ENCODE results near the gene AZGP1.
"Not testable (repeated sequence)": the region's sequence is repeated elsewhere in the genome, so short reads cannot be mapped to it uniquely, and the experiment has no call there.

Gene AZGP1

DNA sequence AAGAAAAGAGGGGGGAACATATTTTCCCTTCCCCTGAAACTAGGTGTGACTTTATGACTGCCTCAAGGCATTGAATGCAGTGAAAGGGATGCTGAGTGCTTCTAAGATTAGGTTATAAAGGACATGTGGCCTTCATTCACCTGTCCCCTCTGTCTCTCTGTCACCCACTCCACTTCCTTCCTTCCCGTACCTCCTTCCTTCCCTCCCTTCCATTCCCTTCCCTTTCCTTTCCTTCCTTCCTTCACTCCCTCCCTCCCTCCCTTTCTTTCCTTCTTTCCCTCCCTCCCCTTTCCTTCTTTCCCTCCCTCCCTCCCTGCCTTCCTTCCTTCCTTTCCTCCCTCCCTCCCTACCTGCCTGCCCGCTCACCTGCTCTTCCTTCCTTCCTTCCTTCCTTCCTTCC is 35.1 kb upstream of the AZGP1 start:
- Histone ChIP-seq H3K36me3 (ENCODE audit: insufficient read depth, insufficient read length, low read length) (no peaks in the 10 kb centered on the region), H3K9ac (ENCODE audit: insufficient read length, low read depth) (no peak overlapping the region), H3K9me3 (ENCODE audit: insufficient read depth, low read length) (no peaks in the 10 kb centered on the region), H3K27me3 (ENCODE audit: insufficient read depth, insufficient read length) (no peaks in the 10 kb centered on the region), H3K4me3 (ENCODE audit: insufficient read length, low read depth) (no peak overlapping the region), H3K4me1 (ENCODE audit: insufficient read depth, insufficient read length) (no peaks in the 10 kb centered on the region)
- TF ChIP-seq SUZ12 (IDR thresholded peaks at IDR 0.05; ENCODE audit: extremely low read depth, insufficient read depth, insufficient read length) (no peak), ZNF274 (IDR thresholded peaks at IDR 0.05; ENCODE audit: low read depth, low read length) (no peak), YY1 (IDR thresholded peaks at IDR 0.05; ENCODE audit: insufficient read depth, insufficient read length) (no peak)
- no peak for DNase-seq (ENCODE audit: low read depth, low spot score)

- DNase-seq (ENCODE audit: low read depth, low spot score); H3K27me3 ChIP-seq (ENCODE audit: insufficient read depth, insufficient read length); H3K4me3 ChIP-seq (ENCODE audit: insufficient read length, low read depth); H3K9ac ChIP-seq (ENCODE audit: insufficient read length, low read depth); H3K9me3 ChIP-seq (ENCODE audit: insufficient read depth, low read length); H3K36me3 ChIP-seq (ENCODE audit: insufficient read depth, insufficient read length, low read length); H3K4me1 ChIP-seq (ENCODE audit: insufficient read depth, insufficient read length): not testable (repeated sequence)
Observed at GRCh38 chr7:100009952-100010351, 34.1 kb upstream of the AZGP1 start.

- Histone ChIP-seq H3K4me3 (ENCODE audit: insufficient read length, low read depth) (no peak overlapping the region), H3K9me3 (ENCODE audit: insufficient read depth, low read length) (no peaks in the 10 kb centered on the region), H3K9ac (ENCODE audit: insufficient read length, low read depth) (no peak overlapping the region), H3K27me3 (ENCODE audit: insufficient read depth, insufficient read length) (no peaks in the 10 kb centered on the region), H3K36me3 (ENCODE audit: insufficient read depth, insufficient read length, low read length) (no peaks in the 10 kb centered on the region), H3K4me1 (ENCODE audit: insufficient read depth, insufficient read length) (no peaks in the 10 kb centered on the region)
- DNase-seq (ENCODE audit: low read depth, low spot score) = no peak
- TF ChIP-seq SUZ12 (IDR thresholded peaks at IDR 0.05; ENCODE audit: extremely low read depth, insufficient read depth, insufficient read length) = no peak
- TF ChIP-seq YY1 (IDR thresholded peaks at IDR 0.05; ENCODE audit: insufficient read depth, insufficient read length) = no peak
- no peak for TF ChIP-seq ZNF274 (IDR thresholded peaks at IDR 0.05; ENCODE audit: low read depth, low read length)
Observed at GRCh38 chr7:100008525-100008924, 32.7 kb upstream of the AZGP1 start.

- Histone ChIP-seq H3K4me3 (ENCODE audit: insufficient read length, low read depth) (no peak overlapping the region), H3K9ac (ENCODE audit: insufficient read length, low read depth) (no peak overlapping the region), H3K27me3 (ENCODE audit: insufficient read depth, insufficient read length) (no peaks in the 10 kb centered on the region), H3K4me1 (ENCODE audit: insufficient read depth, insufficient read length) (no peaks in the 10 kb centered on the region), H3K36me3 (ENCODE audit: insufficient read depth, insufficient read length, low read length) (no peaks in the 10 kb centered on the region), H3K9me3 (ENCODE audit: insufficient read depth, low read length) (no peaks in the 10 kb centered on the region)
- no peak for DNase-seq (ENCODE audit: low read depth, low spot score)
- no peak for TF ChIP-seq ZNF274 (IDR thresholded peaks at IDR 0.05; ENCODE audit: low read depth, low read length)
- TF ChIP-seq SUZ12 (IDR thresholded peaks at IDR 0.05; ENCODE audit: extremely low read depth, insufficient read depth, insufficient read length) = no peak
- no peak for TF ChIP-seq YY1 (IDR thresholded peaks at IDR 0.05; ENCODE audit: insufficient read depth, insufficient read length)
Observed at GRCh38 chr7:100007887-100008286, 32.1 kb upstream of the AZGP1 start.

GRCh38 chr7:100003711-100004661 is 28.2 kb upstream of the AZGP1 start:
- no peak for TF ChIP-seq ZNF274 (IDR thresholded peaks at IDR 0.05; ENCODE audit: low read depth, low read length)
- TF ChIP-seq YY1 (IDR thresholded peaks at IDR 0.05; ENCODE audit: insufficient read depth, insufficient read length) = no peak
- no peak for TF ChIP-seq SUZ12 (IDR thresholded peaks at IDR 0.05; ENCODE audit: extremely low read depth, insufficient read depth, insufficient read length)
- Histone ChIP-seq H3K27me3 (ENCODE audit: insufficient read depth, insufficient read length) (no peaks in the 10 kb centered on the region), H3K4me3 (ENCODE audit: insufficient read length, low read depth) (no peak overlapping the region), H3K4me1 (ENCODE audit: insufficient read depth, insufficient read length) (no peaks in the 10 kb centered on the region), H3K9me3 (ENCODE audit: insufficient read depth, low read length) (no peaks in the 10 kb centered on the region), H3K9ac (ENCODE audit: insufficient read length, low read depth) (peak overlapping the region; percentile 42), H3K36me3 (ENCODE audit: insufficient read depth, insufficient read length, low read length) (no peaks in the 10 kb centered on the region)
- DNase-seq (ENCODE audit: low read depth, low spot score) = peak; percentile 36

DNA sequence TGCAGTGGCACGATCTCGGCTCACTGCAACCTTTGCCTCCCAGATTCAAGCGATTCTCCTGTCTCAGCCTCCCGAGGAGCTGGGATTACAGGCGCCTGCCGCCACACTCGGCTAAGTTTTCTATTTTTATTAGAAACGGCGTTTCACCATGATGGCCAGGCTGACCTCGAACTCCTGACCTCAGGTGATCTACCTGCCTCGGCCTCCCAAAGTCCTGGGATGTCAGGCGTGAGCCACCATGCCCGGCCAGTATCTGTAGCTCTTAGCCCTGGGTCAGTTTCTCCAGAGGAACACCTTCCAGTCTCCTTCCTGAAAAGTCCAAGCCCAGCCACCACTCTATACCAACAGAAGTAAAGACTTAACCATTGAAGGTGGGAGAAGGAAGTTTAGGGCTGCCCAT is 24.4 kb upstream of the AZGP1 start:
- Histone ChIP-seq H3K36me3 (ENCODE audit: insufficient read depth, insufficient read length, low read length) (no peaks in the 10 kb centered on the region), H3K9me3 (ENCODE audit: insufficient read depth, low read length) (no peaks in the 10 kb centered on the region), H3K4me3 (ENCODE audit: insufficient read length, low read depth) (no peak overlapping the region), H3K4me1 (ENCODE audit: insufficient read depth, insufficient read length) (peaks cover 2% of the 10 kb centered on the region), H3K27me3 (ENCODE audit: insufficient read depth, insufficient read length) (no peaks in the 10 kb centered on the region), H3K9ac (ENCODE audit: insufficient read length, low read depth) (no peak overlapping the region)
- no peak for TF ChIP-seq ZNF274 (IDR thresholded peaks at IDR 0.05; ENCODE audit: low read depth, low read length)
- no peak for TF ChIP-seq SUZ12 (IDR thresholded peaks at IDR 0.05; ENCODE audit: extremely low read depth, insufficient read depth, insufficient read length)
- no peak for TF ChIP-seq YY1 (IDR thresholded peaks at IDR 0.05; ENCODE audit: insufficient read depth, insufficient read length)
- DNase-seq (ENCODE audit: low read depth, low spot score) = no peak

DNA sequence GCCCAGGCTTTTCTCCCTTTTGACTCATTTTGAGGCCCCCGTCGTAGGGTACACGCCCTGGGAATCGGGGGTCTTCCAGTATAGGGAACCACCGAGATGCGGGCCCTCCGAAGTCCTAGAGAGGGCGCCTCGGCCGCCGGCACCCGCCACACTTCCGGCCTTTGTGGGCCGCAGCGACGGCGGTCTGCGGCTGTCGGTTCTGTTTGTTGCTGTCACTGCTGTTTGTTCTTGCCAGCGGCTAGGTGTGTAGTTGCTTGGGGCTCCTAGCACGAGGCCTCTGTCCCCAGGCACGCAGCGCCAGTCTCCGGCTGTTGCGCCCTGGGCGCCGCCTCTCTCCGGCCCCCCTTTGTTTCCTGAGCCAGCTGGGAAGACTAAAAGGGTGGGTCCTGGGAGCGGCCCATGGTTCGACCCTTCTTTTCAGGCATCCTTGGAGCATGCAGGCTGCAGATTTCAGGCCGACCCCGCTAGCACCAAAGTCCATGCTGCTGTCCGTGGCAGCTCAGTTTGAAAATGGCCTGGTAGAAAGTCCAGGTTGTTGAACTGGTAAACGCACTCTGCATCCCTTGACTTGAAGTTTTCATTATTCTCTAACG is 21.8 kb upstream of the AZGP1 start:
- no peaks in the 10 kb centered on the region for H3K27me3 ChIP-seq (ENCODE audit: insufficient read depth, insufficient read length)
- H3K9me3 ChIP-seq (ENCODE audit: insufficient read depth, low read length) = no peaks in the 10 kb centered on the region
- TF ChIP-seq YY1 (IDR thresholded peaks at IDR 0.05; ENCODE audit: insufficient read depth, insufficient read length) = no peak
- no peak for TF ChIP-seq ZNF274 (IDR thresholded peaks at IDR 0.05; ENCODE audit: low read depth, low read length)
- no peak for TF ChIP-seq SUZ12 (IDR thresholded peaks at IDR 0.05; ENCODE audit: extremely low read depth, insufficient read depth, insufficient read length)
- peak overlapping the region; percentile 85 for H3K9ac ChIP-seq (ENCODE audit: insufficient read length, low read depth)
- H3K4me3 ChIP-seq (ENCODE audit: insufficient read length, low read depth) = peak overlapping the region; percentile 62
- H3K36me3 ChIP-seq (ENCODE audit: insufficient read depth, insufficient read length, low read length) = no peaks in the 10 kb centered on the region
- H3K4me1 ChIP-seq (ENCODE audit: insufficient read depth, insufficient read length) = peaks cover 2% of the 10 kb centered on the region
- DNase-seq (ENCODE audit: low read depth, low spot score) = peak; percentile 33
